ENCODE results near the gene PLEKHM2.

PLEKHM2 gene

DNA sequence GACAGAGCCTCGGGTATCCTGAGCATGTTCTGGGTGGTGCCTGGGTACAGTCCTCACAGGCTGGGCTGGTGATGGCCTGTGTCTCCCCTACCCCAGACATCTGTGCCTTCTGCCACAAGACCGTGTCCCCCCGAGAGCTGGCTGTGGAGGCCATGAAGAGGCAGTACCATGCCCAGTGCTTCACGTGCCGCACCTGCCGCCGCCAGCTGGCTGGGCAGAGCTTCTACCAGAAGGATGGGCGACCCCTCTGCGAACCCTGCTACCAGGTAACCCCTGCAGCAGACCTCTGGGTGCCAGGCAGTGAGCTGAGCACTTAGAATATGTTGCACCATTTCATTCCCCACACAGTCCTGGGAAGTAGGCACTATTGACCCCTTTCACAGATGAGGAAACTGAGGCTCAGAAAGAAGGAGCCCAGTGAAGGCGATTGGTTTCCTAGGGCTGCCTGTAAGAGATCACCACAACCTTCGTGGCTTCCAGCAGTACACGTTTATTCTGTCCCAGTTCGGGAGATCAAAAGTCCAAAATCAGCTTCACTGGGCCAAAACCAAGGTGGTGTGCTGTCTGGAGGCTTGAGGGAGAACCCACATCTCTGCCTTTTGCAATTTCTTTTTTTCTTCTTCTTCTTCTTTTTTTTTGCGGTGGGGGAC is 86.3 kb downstream of the PLEKHM2 start:
- TF ChIP-seq, protein P1, sequence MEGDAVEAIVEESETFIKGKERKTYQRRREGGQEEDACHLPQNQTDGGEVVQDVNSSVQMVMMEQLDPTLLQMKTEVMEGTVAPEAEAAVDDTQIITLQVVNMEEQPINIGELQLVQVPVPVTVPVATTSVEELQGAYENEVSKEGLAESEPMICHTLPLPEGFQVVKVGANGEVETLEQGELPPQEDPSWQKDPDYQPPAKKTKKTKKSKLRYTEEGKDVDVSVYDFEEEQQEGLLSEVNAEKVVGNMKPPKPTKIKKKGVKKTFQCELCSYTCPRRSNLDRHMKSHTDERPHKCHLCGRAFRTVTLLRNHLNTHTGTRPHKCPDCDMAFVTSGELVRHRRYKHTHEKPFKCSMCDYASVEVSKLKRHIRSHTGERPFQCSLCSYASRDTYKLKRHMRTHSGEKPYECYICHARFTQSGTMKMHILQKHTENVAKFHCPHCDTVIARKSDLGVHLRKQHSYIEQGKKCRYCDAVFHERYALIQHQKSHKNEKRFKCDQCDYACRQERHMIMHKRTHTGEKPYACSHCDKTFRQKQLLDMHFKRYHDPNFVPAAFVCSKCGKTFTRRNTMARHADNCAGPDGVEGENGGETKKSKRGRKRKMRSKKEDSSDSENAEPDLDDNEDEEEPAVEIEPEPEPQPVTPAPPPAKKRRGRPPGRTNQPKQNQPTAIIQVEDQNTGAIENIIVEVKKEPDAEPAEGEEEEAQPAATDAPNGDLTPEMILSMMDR (IDR thresholded peaks at IDR 0.05) = no peak
- Histone ChIP-seq H3K4me3 (ENCODE audit: low read depth, low read length) (no peak overlapping the region), H3K4me1 (no peaks in the 10 kb centered on the region), H3K9me3 (ENCODE audit: control insufficient read depth, low read length) (no peaks in the 10 kb centered on the region), H3K27ac (no peak overlapping the region), H3K4me2 (ENCODE audit: low read length) (no peak overlapping the region), H3K9ac (no peak overlapping the region), H3K79me2 (no peaks in the 10 kb centered on the region), H3K36me3 (ENCODE audit: control insufficient read depth, insufficient read depth, low read length) (no peaks in the 10 kb centered on the region), H2AFZ (no peak overlapping the region), H3K27me3 (ENCODE audit: control insufficient read depth, insufficient read depth, low read length) (no peaks in the 10 kb centered on the region)

DNA sequence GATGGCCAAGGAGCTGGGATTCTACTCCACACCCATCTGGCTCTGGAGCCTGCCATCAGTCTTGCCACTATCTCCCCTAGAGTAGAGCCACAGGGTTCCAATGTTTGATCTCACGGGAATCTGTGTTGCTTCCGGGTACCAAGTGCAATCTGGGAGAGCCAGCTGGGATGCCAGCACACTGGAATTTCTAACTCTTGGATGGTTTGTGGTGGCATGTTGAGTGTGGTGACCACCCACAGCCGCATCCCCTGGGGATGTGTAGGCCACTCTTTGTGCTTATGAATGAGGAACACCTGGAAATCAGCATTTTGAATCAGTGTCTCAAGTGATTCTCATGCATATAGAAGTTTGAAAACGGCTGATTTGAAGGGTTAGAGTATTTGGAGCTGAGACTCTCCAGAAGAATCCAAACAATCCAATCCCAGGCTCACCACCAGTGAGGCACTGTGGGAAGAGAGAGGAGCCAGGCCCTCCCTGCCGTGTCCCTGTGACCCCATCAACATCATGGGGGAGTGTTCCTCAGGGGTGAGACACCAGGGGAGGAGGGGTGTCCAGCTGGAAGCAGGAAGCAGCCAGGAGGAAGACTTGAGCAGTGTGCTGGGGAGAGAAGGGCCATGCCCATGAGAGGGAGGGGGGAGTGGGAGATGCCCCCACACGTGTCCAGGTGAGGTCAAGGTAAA is 87.9 kb downstream of the PLEKHM2 start:
- no peaks in the 10 kb centered on the region for H3K79me2 ChIP-seq
- TF ChIP-seq, protein P1 (IDR thresholded peaks at IDR 0.05) = no peak
- no peaks in the 10 kb centered on the region for H3K36me3 ChIP-seq (ENCODE audit: control insufficient read depth, insufficient read depth, low read length)
- H3K9me3 ChIP-seq (ENCODE audit: control insufficient read depth, low read length) = no peaks in the 10 kb centered on the region
- H3K27ac ChIP-seq = no peak overlapping the region
- H3K4me1 ChIP-seq = no peaks in the 10 kb centered on the region
- H3K9ac ChIP-seq = no peak overlapping the region
- no peak overlapping the region for H3K4me2 ChIP-seq (ENCODE audit: low read length)
- no peaks in the 10 kb centered on the region for H3K27me3 ChIP-seq (ENCODE audit: control insufficient read depth, insufficient read depth, low read length)
- H2AFZ ChIP-seq = no peak overlapping the region
- H3K4me3 ChIP-seq (ENCODE audit: low read depth, low read length) = no peak overlapping the region

GRCh38 chr1:15775706-15776105 is 91.6 kb downstream of the PLEKHM2 start:
- Histone ChIP-seq H3K9me3 (ENCODE audit: control insufficient read depth, low read length) (no peaks in the 10 kb centered on the region), H2AFZ (no peak overlapping the region), H3K36me3 (ENCODE audit: control insufficient read depth, insufficient read depth, low read length) (no peaks in the 10 kb centered on the region), H3K27ac (no peak overlapping the region), H3K79me2 (no peaks in the 10 kb centered on the region), H3K4me1 (peaks cover 2% of the 10 kb centered on the region), H3K4me3 (ENCODE audit: low read depth, low read length) (no peak overlapping the region), H3K27me3 (ENCODE audit: control insufficient read depth, insufficient read depth, low read length) (no peaks in the 10 kb centered on the region), H3K4me2 (ENCODE audit: low read length) (no peak overlapping the region), H3K9ac (no peak overlapping the region)
- TF ChIP-seq, protein P1 (IDR thresholded peaks at IDR 0.05) = no peak

DNA sequence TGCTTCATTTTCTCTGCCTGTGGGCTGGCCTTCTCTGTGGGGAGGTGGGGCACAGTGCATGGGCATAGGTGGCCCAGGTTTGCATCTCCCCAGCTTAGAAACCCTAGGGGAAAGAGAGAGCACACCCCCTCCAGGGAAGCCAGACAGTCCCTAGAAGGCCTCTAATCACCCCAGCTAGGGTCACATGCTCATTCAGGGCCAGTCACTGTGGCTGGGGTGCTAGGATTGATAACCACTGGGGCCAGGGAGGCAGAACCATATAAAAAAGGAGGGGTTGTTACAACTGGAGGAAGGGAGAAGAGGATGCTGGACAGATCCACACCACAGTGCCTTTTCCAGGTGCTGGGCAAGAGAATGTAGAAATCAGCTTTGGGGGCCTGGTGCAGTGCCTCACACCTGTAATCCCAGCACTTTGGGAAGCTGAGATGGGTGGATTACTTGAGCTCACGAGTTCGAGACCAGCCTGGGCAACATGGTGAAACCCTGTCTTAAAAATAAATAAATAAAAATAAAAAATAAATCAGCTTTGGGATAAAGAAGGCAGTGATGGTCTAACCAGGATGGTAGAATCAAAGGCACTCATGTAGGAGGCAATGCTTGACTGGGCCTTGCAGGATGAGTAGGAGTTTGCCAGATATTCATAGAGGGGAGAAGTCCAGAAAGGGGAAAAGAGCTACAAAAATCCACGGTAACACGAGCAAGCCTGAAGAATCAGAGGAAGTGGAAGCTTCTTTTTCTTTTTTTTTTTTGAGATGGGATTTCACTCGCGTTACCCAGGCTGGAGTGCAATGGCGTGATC is 94.0 kb downstream of the PLEKHM2 start:
- no peaks in the 10 kb centered on the region for H3K27me3 ChIP-seq (ENCODE audit: control insufficient read depth, insufficient read depth, low read length)
- H3K27ac ChIP-seq = no peak overlapping the region
- no peaks in the 10 kb centered on the region for H3K9me3 ChIP-seq (ENCODE audit: control insufficient read depth, low read length)
- H3K4me1 ChIP-seq = peaks cover 2% of the 10 kb centered on the region
- H3K9ac ChIP-seq = no peak overlapping the region
- H2AFZ ChIP-seq = no peak overlapping the region
- no peak overlapping the region for H3K4me3 ChIP-seq (ENCODE audit: low read depth, low read length)
- H3K36me3 ChIP-seq (ENCODE audit: control insufficient read depth, insufficient read depth, low read length) = no peaks in the 10 kb centered on the region
- no peaks in the 10 kb centered on the region for H3K79me2 ChIP-seq
- H3K4me2 ChIP-seq (ENCODE audit: low read length) = no peak overlapping the region
- TF ChIP-seq, protein P1 (IDR thresholded peaks at IDR 0.05) = no peak
